Activated CD8-positive, alpha-beta memory T cell treated with anti-CD3 and anti-CD28 coated beads for 36 hours (primary cell): ENCODE measurements around the gene C1QTNF12. TPM values are rescaled to one million over a fixed set of nuclear protein-coding genes. Genes with fewer than 3 reads are reported as not detected.
"Not testable (repeated sequence)": the region's sequence is repeated elsewhere in the genome, so short reads cannot be mapped to it uniquely, and the experiment has no call there.

ENCODE experiments used
- CTCF ChIA-PET: fragments of 350-600 bp; sonication (Branson Sonifier 250); formaldehyde crosslinking; loops from one replicate; lab custom pipeline; 2021; ENCODE audit warnings: antibody characterized with exemption; lab: Charles Lee
- POLR2A ChIA-PET: fragments of 350-600 bp; sonication (Branson Sonifier 250); formaldehyde crosslinking; loops from one replicate; lab custom pipeline; 2021; ENCODE audit warnings: antibody characterized with exemption; lab: Charles Lee
- total RNA-seq, 2 experiments: library from RNA; stranded (reverse); gene quantifications; one replicate each; pipeline ENCODE4 v1.2.3, GENCODE V29; 2021

C1QTNF12 gene
- total RNA-seq, 2 experiments from 2014 or later: 0.96 to 1.2 TPM

DNA sequence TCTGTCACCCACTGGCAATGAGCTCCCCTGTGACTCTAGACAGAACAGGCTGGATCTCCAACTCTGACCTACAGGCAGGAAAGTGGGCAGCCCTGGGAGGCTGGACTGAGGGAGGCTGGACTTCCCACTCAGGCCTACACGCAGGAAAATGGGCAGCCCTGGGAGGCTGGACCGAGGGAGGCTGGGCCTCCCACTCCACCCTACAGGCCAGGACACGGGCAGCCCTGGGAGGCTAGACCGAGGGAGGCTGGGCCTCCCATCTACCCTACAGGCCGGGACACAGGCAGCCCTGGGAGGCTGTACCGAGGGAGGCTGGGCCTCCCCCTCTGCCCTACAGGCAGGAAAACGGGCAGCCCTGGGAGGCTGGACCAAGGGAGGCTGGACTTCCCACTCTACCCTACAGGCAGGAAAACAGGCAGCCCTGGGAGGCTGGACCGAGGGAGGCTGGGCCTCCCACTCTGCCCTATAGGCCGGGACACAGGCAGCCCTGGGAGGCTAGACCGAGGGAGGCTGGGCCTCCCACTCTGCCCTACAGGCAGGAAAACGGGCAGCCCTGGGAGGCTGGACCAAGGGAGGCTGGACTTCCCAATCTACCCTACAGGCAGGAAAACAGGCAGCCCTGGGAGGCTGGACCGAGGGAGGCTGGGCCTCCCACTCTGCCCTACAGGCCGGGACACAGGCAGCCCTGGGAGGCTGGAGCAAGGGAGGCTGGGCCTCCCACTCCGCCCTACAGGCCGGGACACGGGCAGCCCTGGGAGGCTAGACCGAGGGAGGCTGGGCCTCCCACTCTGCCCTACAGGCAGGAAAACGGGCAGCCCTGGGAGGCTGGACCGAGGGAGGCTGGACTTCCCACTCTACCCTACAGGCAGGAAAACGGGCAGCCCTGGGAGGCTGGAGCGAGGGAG, 1.7 kb upstream of the C1QTNF12 start:
- POLR2A ChIA-PET, CTCF ChIA-PET: not testable (repeated sequence)

DNA sequence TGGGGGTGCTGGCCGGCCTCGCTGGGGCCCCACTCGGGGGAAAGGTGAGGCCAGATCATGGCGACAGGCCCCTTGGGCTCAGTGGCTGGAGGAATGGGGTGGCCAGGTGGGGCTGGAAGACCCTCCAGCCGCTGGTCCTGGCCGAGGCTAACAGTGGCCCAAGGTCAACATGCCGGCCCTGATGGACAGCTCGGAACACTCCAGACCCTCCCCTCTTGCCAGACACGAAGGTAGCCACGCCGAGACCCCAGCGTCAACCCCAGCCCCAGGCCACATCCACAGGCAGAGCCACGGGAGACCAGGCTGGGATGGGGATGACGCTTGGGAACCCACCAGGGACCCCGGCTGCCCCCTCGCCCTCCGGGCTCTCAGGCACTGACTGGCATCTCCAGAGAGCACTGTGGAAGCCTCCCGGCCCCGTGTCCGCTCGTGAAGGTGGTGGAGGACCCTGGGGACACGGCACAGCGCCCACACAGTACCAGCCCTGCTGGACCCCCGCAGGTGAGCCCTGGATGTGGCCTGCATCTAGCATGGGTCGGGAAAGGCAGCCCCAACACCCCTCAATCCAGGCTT, 905 bp upstream of the C1QTNF12 start:
- CTCF ChIA-PET: interaction anchor here (1.9 kb wide), 1 partner anchor 125 kb away, joined by 5 read pairs; no protein-coding TSS in a partner anchor
- POLR2A ChIA-PET: no interaction called here

GRCh38 chr1:1245817-1246576, 525 bp downstream of the C1QTNF12 start:
- ChIA-PET CTCF (interaction anchor here (1.9 kb wide), 1 partner anchor 123 kb away, joined by 5 read pairs; no protein-coding TSS in a partner anchor), POLR2A (no interaction called here)

DNA sequence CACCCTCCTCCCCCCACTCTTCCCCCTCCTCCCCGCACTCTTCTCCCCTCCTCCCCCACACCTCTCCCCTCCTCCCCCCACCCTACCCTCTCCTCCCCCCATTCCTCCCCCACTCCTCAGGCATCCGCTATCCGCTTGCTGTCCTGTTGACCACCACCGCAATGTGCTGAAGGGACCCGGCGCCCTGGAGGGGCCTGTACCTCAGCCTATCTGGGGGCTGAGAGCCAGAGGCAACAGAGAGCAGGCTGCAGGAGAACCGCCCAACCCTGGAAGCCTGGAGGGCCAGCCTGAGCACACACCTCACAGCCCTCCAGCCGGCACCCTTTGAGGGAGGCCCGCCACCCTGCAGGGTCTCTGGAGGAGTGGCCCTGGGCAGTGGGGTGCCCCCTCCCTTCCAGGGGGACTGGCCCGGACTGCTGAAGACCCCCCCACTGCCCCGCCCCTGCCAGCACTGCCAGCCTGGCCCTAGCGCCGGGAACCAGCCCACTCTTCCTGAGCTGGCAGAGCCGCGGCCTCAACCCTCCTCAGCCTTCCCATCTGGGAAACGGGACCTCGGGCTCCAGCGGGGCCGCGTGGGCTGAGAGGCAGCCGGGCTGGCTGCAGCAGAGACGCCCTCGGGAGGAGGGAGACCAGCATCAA, 1.2 kb downstream of the C1QTNF12 start:
- CTCF ChIA-PET: interaction anchor here (1.9 kb wide), 1 partner anchor 123 kb away, joined by 5 read pairs; no protein-coding TSS in a partner anchor
- POLR2A ChIA-PET: no interaction called here

DNA sequence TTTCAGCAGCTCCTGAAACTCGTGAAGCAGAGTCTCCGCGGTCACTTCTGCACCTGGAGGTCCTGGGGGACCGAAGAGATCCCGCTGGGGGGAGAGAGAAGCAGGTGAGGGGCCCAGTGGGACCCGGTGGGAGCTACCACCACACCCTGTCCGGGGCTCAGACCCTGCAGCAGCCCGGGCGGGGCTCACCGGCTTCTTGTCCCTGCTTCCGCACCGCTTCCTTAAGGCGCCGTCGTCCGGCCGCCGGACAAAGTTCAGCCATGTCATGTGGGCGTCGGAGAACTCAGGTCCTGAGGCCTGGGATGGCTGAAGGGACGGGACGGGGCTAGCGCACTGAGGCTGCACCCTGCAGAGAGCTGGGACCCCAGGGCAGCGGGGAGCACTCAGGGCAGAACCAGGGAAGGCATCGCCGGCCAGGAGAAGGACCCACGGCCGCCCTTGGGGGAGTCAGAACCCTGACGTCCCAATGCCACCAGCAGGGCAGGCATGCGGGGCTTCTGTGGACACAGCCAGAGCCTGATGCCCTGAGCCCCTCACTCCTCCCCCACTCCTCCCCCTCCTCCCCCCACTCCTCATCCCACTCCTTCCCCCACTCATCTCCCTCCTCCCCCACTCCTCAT, 2.2 kb downstream of the C1QTNF12 start:
- ChIA-PET CTCF (interaction anchor here (0.5 kb wide), 1 partner anchor 308 kb away, joined by 4 read pairs; no protein-coding TSS in a partner anchor), POLR2A (interaction anchor here (0.7 kb wide), 1 partner anchor 197 kb away, joined by 3 read pairs; no protein-coding TSS in a partner anchor)

DNA sequence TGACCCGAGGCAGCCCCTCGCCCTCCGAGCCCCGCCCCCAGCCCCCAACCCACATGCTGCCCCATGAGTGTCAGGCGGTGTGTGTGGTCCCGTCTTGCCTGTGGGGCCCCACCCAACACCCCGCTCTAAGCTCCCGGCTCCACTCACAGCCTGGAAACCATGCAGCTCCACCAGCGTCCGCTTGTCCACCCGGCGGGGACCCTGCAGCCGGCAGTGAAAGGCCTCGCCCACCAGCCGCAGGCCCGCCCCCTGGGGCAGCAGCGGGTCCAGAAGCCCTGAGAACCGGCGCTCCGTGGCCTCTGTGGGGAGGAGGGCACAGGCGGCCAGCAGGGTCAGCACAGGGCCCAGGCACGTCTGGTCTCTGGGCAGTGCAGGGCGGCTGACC, 2.7 kb downstream of the C1QTNF12 start:
- POLR2A ChIA-PET: interaction anchor here (0.7 kb wide), 1 partner anchor 196 kb away, joined by 3 read pairs; no protein-coding TSS in a partner anchor

DNA sequence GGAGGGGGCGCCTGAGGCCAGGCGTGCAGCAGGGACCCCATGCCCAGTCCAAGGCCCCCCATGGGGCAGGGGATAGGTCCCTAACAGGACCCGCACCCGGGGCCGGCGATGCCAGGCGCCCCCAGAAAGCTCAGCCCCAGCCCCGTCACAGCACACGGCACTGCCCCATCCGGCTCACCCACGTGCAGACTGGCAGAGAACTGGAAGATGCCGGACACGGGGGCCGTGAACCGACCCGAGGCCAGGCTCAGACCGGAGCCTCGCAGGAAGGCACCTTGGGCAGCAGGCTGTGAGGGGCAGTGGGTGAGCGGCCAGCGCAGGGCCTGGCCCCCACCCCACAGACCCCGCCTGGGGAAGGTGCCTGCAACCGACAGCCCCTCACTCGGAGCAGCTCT, 3.3 kb downstream of the C1QTNF12 start:
- CTCF ChIA-PET: no interaction called here
- POLR2A ChIA-PET: no interaction called here

More for the DNA sequence above, 2.7 kb downstream of the C1QTNF12 start:
- CTCF ChIA-PET: interaction anchor here (0.5 kb wide), 1 partner anchor 309 kb away, joined by 4 read pairs; no protein-coding TSS in a partner anchor

DNA sequence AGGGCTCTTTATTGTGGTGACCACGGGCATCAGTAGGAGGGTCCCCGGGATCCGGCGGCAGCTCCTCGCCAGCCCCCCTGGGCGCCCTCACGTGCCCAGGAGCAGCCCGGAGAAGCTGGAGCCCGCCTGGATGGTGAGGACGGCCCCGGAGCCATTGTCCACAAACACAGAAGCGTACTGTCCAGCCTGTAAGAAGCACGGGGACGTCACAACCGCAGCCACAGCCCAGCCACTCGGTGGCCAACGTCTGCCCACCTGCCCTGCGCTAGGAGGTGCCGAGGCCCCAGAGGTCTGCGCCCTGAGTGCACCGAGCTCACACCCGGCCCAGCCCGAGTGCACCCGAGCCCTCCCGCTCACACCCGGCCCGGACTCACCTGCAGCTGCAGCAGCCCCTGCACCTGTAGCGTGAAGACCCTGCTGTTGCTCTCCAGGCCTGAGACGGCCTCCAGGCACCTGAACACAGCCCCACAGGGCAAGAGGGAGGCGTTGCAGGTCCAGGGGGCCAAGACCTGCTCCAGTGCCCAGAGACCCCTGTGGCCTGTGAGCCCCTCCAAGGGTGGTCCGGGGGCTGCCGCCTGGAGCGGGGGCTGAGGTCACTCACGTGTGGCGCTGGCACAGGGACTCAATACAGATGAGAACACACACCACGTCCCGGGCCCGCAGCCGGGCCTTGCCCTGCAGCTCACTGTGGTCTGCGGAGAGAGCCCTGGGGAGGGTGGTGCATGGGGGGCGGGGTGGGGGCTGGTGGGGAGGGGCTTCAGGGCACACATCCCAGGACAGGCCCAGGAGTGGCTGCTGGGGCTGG, 3.9 kb downstream of the C1QTNF12 start:
- ChIA-PET CTCF (no interaction called here), POLR2A (no interaction called here)

DNA sequence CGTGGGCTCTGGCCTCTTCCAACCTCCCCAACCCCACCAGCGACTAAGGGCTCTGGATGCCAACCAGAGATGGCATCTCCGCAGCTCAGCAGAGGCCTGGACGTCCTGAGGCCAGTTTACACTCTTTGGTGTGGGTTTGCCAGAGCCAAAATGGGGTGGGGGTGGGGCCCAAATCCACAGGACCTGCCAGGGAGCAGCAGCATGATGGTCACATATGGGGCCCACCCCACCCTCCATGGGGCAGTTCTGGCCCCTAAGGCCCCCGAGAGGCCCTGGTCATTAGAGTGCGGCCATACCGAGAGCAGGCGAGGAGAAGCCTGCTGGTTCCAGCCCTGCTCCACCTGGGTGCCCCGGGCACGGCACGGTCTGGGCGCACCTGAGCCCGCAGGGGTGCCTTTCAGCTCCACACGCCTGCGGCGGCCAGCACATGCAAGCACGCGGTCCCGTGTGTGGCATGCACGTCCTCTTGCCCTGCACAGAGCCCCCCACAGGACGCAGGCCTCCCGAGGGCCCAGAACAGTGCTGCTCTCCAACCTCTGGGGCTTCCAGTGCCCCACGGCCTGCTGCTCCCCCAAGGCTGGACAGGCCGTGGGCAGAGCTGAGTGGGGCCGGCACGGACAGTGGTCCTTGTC, 4.8 kb downstream of the C1QTNF12 start:
- ChIA-PET POLR2A (no interaction called here), CTCF (interaction anchor here (0.6 kb wide), 1 partner anchor 351 kb away, joined by 5 read pairs; no protein-coding TSS in a partner anchor)

- ChIA-PET CTCF (interaction anchor here (0.6 to 0.8 kb wide), 2 partner anchors 119 to 350 kb away, joined by 3 to 5 read pairs; no protein-coding TSS in a partner anchor), POLR2A (no interaction called here)
Observed at GRCh38 chr1:1240822-1241587, 5.5 kb downstream of the C1QTNF12 start.

DNA sequence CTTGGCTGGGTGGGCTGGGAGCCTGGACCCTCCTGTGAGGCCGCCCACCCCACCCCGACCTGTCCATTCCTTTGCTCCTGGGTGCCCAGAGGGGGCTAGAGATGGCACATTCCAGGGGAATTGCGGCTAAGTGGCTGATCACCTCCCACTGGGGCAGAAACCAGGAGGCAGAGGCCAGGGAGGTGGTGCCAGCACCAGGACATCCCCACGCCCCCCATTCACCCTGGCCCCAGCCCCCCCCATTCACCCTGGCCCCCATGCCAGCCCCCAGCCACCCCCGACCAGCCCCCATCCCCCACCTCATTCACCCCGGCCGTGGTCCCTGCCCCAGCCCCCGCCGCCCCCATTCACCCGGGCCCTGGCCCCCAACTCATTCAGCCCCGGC, 6.2 kb downstream of the C1QTNF12 start:
- ChIA-PET POLR2A (no interaction called here), CTCF (interaction anchor here (0.8 kb wide), 1 partner anchor 118 kb away, joined by 3 read pairs; no protein-coding TSS in a partner anchor)

DNA sequence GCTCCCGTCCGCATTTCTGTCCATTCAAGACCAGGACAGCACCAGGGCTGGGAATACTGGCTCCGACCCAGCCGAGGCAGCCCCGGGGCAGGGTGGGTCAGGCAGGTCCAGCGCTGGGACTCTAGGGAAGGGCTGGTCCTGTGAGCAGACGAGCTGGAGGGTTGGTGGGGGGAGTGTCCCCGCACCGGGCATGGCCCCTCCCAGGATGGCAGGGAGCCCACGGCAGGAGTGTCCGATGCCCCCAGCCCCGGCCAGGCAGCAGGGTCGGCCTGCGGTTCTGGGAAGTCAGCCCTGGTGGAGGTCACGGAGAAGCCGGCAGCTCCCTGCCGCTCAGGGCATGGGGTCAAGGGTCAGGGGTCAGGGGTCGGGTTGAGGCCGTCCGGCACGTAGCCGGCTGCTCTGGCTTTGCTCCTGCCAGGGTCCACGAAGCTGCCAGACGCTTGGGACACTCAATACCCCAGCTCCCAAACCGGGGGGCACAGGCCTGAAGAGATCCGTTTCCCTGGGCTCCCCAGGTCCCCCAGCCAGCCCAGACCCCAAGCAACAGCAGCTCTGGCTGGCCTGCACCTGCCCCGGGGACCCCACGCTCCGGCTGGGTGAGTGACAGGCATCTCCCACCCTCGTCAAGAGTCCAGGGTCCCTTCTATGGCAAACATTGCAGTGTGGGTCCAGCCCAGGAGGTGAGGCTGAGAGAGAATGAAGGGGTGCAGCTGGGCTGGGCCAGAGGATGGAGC, 6.7 kb downstream of the C1QTNF12 start:
- ChIA-PET POLR2A (no interaction called here), CTCF (interaction anchor here (0.8 to 2.0 kb wide), 3 partner anchors 117 to 207 kb away, joined by 3 to 5 read pairs (median 3); no protein-coding TSS in a partner anchor)

DNA sequence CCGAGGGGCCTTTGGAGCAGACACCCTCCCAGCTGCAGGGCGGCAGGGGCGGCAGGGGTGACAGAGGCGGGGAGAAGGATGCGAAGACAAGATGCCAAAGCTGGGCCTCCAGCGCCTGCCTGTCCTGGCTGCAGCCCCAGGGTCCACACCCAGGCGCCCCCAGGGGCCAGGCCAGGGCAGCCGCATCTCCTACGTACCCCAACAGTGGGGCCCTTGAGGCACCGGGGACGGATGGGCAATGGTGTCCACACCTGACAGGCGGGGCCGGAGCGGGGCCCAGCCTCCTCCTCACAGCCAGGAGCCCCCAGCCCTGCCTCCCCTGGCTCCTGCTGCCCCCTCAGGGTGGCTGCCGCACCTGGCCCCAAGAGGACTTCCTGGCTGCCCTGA, 7.3 kb downstream of the C1QTNF12 start:
- CTCF ChIA-PET: interaction anchor here (0.9 to 2.0 kb wide), 2 partner anchors 117 to 206 kb away, joined by 3 to 5 read pairs; no protein-coding TSS in a partner anchor
- POLR2A ChIA-PET: no interaction called here

GRCh38 chr1:1238702-1239178, 7.8 kb downstream of the C1QTNF12 start:
- CTCF ChIA-PET: interaction anchor here (0.9 to 2.0 kb wide), 2 partner anchors 116 to 206 kb away, joined by 3 to 5 read pairs; no protein-coding TSS in a partner anchor

More at GRCh38 chr1:1238702-1239178, 7.8 kb downstream of the C1QTNF12 start:
- POLR2A ChIA-PET: interaction anchor here (0.7 kb wide), 1 partner anchor 30 kb away, joined by 5 read pairs; no protein-coding TSS in a partner anchor
